GM19023 (cell line): ENCODE measurements around the gene SERBP1.
"Not testable (repeated sequence)": the region's sequence is repeated elsewhere in the genome, so short reads cannot be mapped to it uniquely, and the experiment has no call there.

Experiments used
- ATAC-seq: cut with Tn5 transposase; IDR thresholded peaks from one replicate; pipeline ENCODE4 v1.9.1; 2021; ENCODE audit warnings: mild to moderate bottlenecking, moderate library complexity; ENCODE audit not compliant: unreplicated experiment

Gene SERBP1

GRCh38 chr1:67413101-67413500 is 17.1 kb downstream of the SERBP1 start:
- ATAC-seq: not testable (repeated sequence)

GRCh38 chr1:67408148-67408547 is 22.1 kb downstream of the SERBP1 start:
- no peak for ATAC-seq

- ATAC-seq: no peak
Measured at GRCh38 chr1:67407498-67407897, 22.7 kb downstream of the SERBP1 start.

- ATAC-seq: no peak
Measured at GRCh38 chr1:67405473-67406245, 24.5 kb downstream of the SERBP1 start.

- ATAC-seq: no peak
Measured at GRCh38 chr1:67404212-67404620, 26.0 kb downstream of the SERBP1 start.

GRCh38 chr1:67401443-67401842 is 28.8 kb downstream of the SERBP1 start:
- ATAC-seq: no peak

GRCh38 chr1:67400029-67400786 is 30.0 kb downstream of the SERBP1 start:
- not testable (repeated sequence) for ATAC-seq

- ATAC-seq: no peak
Measured at GRCh38 chr1:67399199-67399993, 30.8 kb downstream of the SERBP1 start.

- ATAC-seq: no peak
Measured at GRCh38 chr1:67394548-67394947, 35.7 kb downstream of the SERBP1 start.

GRCh38 chr1:67393737-67394136 is 36.5 kb downstream of the SERBP1 start:
- ATAC-seq: no peak

GRCh38 chr1:67393240-67393639 is 37.0 kb downstream of the SERBP1 start:
- ATAC-seq: no peak

- ATAC-seq: no peak
Measured at GRCh38 chr1:67390041-67390887, 39.9 kb downstream of the SERBP1 start.

GRCh38 chr1:67383999-67384638 is 46.1 kb downstream of the SERBP1 start:
- no peak for ATAC-seq

GRCh38 chr1:67382292-67382691 is 47.9 kb downstream of the SERBP1 start:
- ATAC-seq: no peak

- no peak for ATAC-seq
Measured at GRCh38 chr1:67381154-67381553, 49.0 kb downstream of the SERBP1 start.

- no peak for ATAC-seq
Measured at GRCh38 chr1:67377253-67377652, 52.9 kb downstream of the SERBP1 start.

GRCh38 chr1:67376381-67376780 is 53.8 kb downstream of the SERBP1 start:
- ATAC-seq: no peak

GRCh38 chr1:67372898-67373297 is 57.3 kb downstream of the SERBP1 start:
- ATAC-seq: no peak

GRCh38 chr1:67372136-67372535 is 58.1 kb downstream of the SERBP1 start:
- no peak for ATAC-seq

- ATAC-seq: no peak
Measured at GRCh38 chr1:67371681-67372080, 58.5 kb downstream of the SERBP1 start.
